Upper lobe of left lung (tissue), 6 donors: ENCODE data around the gene C19orf47. TPM values are rescaled to one million over a fixed set of nuclear protein-coding genes. Genes with fewer than 3 reads are reported as not detected.

Experiments
- ATAC-seq, 2 donors: fragments of 200-7000 bp; cut with Tn5 transposase; one replicate each; pipeline ENCODE4 v1.9.1; 2022; ENCODE audit warnings: mild to moderate bottlenecking in 2 of 2, moderate library complexity in 2 of 2; ENCODE audit not compliant: low FRiP score in 2 of 2
- DNase-seq, 2 donors: peaks; one replicate each; pipeline ENCODE4 v3.0.0-alpha.2; 2019 to 2020
- H3K27ac ChIP-seq, 4 donors: fragments of 200-600 bp; sonication (generic); one replicate each; pipeline ENCODE4 v1.5.1; 2016 to 2019
- H3K27me3 ChIP-seq, 4 donors: fragments of 200-600 bp; sonication (generic); one replicate each; pipeline ENCODE4 v1.5.1; 2017 to 2019
- H3K36me3 ChIP-seq, 4 donors: fragments of 200-600 bp; sonication (generic); one replicate each; pipeline ENCODE4 v1.5.1; 2016 to 2019
- H3K4me1 ChIP-seq, 4 donors: fragments of 200-600 bp; sonication (generic); one replicate each; pipeline ENCODE4 v1.5.1; 2018 to 2019
- H3K4me3 ChIP-seq, 4 donors: fragments of 200-600 bp; sonication (generic); one replicate each; pipeline ENCODE4 v1.5.1; 2017 to 2019; ENCODE audit warnings: mild to moderate bottlenecking in 2 of 4, moderate library complexity in 1 of 4
- H3K9me3 ChIP-seq, 4 donors: fragments of 200-600 bp; sonication (generic); one replicate each; pipeline ENCODE4 v1.5.1; 2018 to 2019
- CTCF ChIP-seq, 6 experiments: fragments of 450-650 bp in 4 of 6; fragments of 200-600 bp in 2 of 6; sonication (generic) in 2 of 6; IDR thresholded peaks; one replicate each; pipeline ENCODE4 v1.5.1; 2016 to 2019; ENCODE audit warnings: antibody characterized with exemption in 6 of 6
- EP300 ChIP-seq, 4 donors: sonication (generic); formaldehyde crosslinking; IDR thresholded peaks; one replicate each; pipeline ENCODE4 v1.5.1; 2017; ENCODE audit warnings: antibody characterized with exemption in 4 of 4, control low read depth in 2 of 4
- POLR2A ChIP-seq, 4 donors: fragments of 450-650 bp; IDR thresholded peaks; one replicate each; pipeline ENCODE4 v1.5.1; 2016 to 2017; ENCODE audit warnings: antibody characterized with exemption in 4 of 4, mild to moderate bottlenecking in 2 of 4
- POLR2AphosphoS5 ChIP-seq, 2 donors: sonication (generic); formaldehyde crosslinking; IDR thresholded peaks; one replicate each; pipeline ENCODE4 v1.5.1; 2017; ENCODE audit warnings: antibody characterized with exemption in 2 of 2
- WGBS, 2 donors: methylation state at CpG; one replicate each; pipeline ENCODE4 v1.1.5; 2017 to 2018; 5-methylcytosine and 5-hydroxymethylcytosine counted together
- total RNA-seq, 6 donors: library from RNA; depleted of rRNA in 4 of 6; stranded (reverse); fragments of >200 nt in 4 of 6; gene quantifications; one replicate each; pipeline versions ENCODE4 v1.1.0 to v1.2.1, GENCODE V29; 2016 to 2021
- donor health status: DM: no; HTN: no; CAD: no; lungs with moderate emphysema.
- donor health status: DM: no; HTN: yes; CAD: no; lungs with severe emphysema.

Gene C19orf47
- total RNA-seq, 6 donors from 2014 or later: 12.6 to 59.7 (median 16.4) TPM

- Histone ChIP-seq H3K4me3 (no peak overlapping the region), H3K27me3 (no peaks in the 10 kb centered on the region), H3K4me1 (peaks cover 0 to 5% (median 0%) of the 10 kb centered on the region in 4 donors), H3K27ac (no peak overlapping the region), H3K9me3 (no peaks in the 10 kb centered on the region), H3K36me3 (no peaks in the 10 kb centered on the region)
- 91 to 92% methylated on average over 4 of the region's 4 CpGs for WGBS, 2 donors
- DNase-seq: no peak
- ATAC-seq: no peak
- no peak for TF ChIP-seq POLR2AphosphoS5 (IDR thresholded peaks at IDR 0.05)
- no peak for TF ChIP-seq CTCF (IDR thresholded peaks at IDR 0.05)
- no peak for TF ChIP-seq EP300 (IDR thresholded peaks at IDR 0.05)
- no peak for TF ChIP-seq POLR2A (IDR thresholded peaks at IDR 0.05)
Observed at GRCh38 chr19:40300668-40301067, 47.5 kb downstream of the C19orf47 start.

GRCh38 chr19:40298026-40298425, 50.2 kb downstream of the C19orf47 start:
- TF ChIP-seq EP300 (IDR thresholded peaks at IDR 0.05): no peak
- TF ChIP-seq POLR2A (IDR thresholded peaks at IDR 0.05): no peak
- H3K27ac ChIP-seq: no peak overlapping the region
- no peaks in the 10 kb centered on the region for H3K36me3 ChIP-seq
- H3K9me3 ChIP-seq: no peaks in the 10 kb centered on the region
- no peaks in the 10 kb centered on the region for H3K4me1 ChIP-seq
- H3K27me3 ChIP-seq: no peaks in the 10 kb centered on the region
- DNase-seq (no peak), ATAC-seq (no peak)
- H3K4me3 ChIP-seq: no peak overlapping the region
- 56 to 65% methylated on average over 3 of the region's 3 CpGs for WGBS, 2 donors

GRCh38 chr19:40294560-40294959, 53.6 kb downstream of the C19orf47 start:
- ATAC-seq: no peak
- H3K27ac ChIP-seq: no peak overlapping the region
- no peak overlapping the region for H3K4me3 ChIP-seq
- no peaks in the 10 kb centered on the region for H3K4me1 ChIP-seq
- DNase-seq: no peak
- no peaks in the 10 kb centered on the region for H3K27me3 ChIP-seq
- 86 to 87% methylated on average over 6 of the region's 6 CpGs for WGBS, 2 donors
- H3K36me3 ChIP-seq: no peaks in the 10 kb centered on the region
- H3K9me3 ChIP-seq: no peaks in the 10 kb centered on the region
- TF ChIP-seq EP300 (IDR thresholded peaks at IDR 0.05) (no peak), POLR2AphosphoS5 (IDR thresholded peaks at IDR 0.05) (no peak), CTCF (IDR thresholded peaks at IDR 0.05) (no peak), POLR2A (IDR thresholded peaks at IDR 0.05) (no peak)

- no peak for DNase-seq
- H3K9me3 ChIP-seq: no peaks in the 10 kb centered on the region
- no peaks in the 10 kb centered on the region for H3K27me3 ChIP-seq
- no peak overlapping the region for H3K4me3 ChIP-seq
- peaks cover 17 to 32% (median 24%) of the 10 kb centered on the region in 4 donors for H3K4me1 ChIP-seq
- ATAC-seq: no peak
- TF ChIP-seq EP300 (IDR thresholded peaks at IDR 0.05) (no peak), CTCF (IDR thresholded peaks at IDR 0.05) (no peak), POLR2A (IDR thresholded peaks at IDR 0.05) (no peak), POLR2AphosphoS5 (IDR thresholded peaks at IDR 0.05) (no peak)
- H3K36me3 ChIP-seq: peaks cover 0 to 4% (median 0%) of the 10 kb centered on the region in 4 donors
- H3K27ac ChIP-seq: peak overlapping the region in 2 of 4 donors; percentile 63 to 94
- WGBS, 2 donors: 96 to 98% methylated on average over 8 of the region's 8 CpGs
Observed at GRCh38 chr19:40286971-40287421, 61.2 kb downstream of the C19orf47 start.

- WGBS, 2 donors: 72 to 80% methylated on average over 16 of the region's 16 CpGs
- ATAC-seq (no peak), DNase-seq (no peak)
- Histone ChIP-seq H3K4me1 (peaks cover 23 to 38% (median 27%) of the 10 kb centered on the region in 4 donors), H3K27me3 (no peaks in the 10 kb centered on the region), H3K27ac (peak overlapping the region; percentile 93 to 97 (median 94)), H3K9me3 (no peaks in the 10 kb centered on the region), H3K36me3 (peaks cover 0 to 4% (median 0%) of the 10 kb centered on the region in 4 donors), H3K4me3 (peak overlapping the region in 2 of 4 donors; percentile 83 to 86)
- TF ChIP-seq POLR2AphosphoS5 (IDR thresholded peaks at IDR 0.05) (no peak), CTCF (IDR thresholded peaks at IDR 0.05) (no peak), EP300 (IDR thresholded peaks at IDR 0.05) (no peak), POLR2A (IDR thresholded peaks at IDR 0.05) (no peak)
Observed at GRCh38 chr19:40286235-40286970, 61.8 kb downstream of the C19orf47 start.
